ENCODE results near the gene MMAA. TPM values are rescaled to one million over a fixed set of nuclear protein-coding genes. Genes with fewer than 3 reads are reported as not detected.
A peak's percentile ranks its signal among the peaks of the same experiment; 100 is the strongest.
"Not testable (repeated sequence)": the region's sequence is repeated elsewhere in the genome, so short reads cannot be mapped to it uniquely, and the experiment has no call there.

MMAA gene
- total RNA-seq: 9.9 TPM
- long read RNA-seq, full-length matches to known transcripts: 5 of 7 reads
- long read RNA-seq, partial matches to known transcripts: 0 of 7 reads
- long read RNA-seq, other reads (novel, unspliced or antisense): 2 of 7 reads

DNA sequence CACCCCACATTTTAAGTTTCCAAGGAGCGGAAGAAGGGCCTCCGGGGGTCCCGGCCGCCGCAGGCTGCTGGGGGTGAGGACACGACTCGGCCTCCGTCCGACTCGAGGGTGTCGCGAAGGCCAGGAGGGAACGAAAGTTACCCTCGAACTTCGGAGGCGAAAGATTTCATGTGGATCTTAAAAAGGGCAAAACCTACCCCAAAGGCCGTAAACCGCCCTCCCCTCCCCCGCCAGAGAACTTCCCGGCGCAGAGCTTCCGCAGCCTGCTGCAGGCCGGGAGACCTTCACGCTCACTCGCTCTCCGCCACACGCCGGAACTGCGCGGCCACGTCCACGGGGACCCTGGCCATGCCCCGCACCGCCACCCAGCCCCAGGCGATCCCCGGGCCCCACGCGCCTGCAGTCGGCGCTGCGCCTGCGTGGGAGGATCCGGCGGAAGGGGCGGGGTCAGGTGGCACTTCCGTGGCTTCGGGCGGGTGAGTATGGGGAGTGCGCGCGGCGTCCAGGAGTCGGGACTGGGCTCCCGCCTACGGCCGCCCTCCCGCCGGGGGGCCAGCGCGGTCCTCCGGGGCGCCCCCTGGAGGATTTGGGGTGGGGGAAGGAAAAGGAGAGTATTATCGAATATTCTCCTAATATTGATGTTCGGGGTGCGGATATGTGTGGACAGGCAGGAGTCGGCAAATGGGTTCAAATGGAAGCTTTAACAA, at the start of gene MMAA:
Gene MMAA (plus strand): TSS at position 454 of the 707 bp plus-strand sequence. CDS start 19,755 bp downstream, outside the sequence.
- peak; percentile 97 for DNase-seq (ENCODE audit: low spot score)
- intact Hi-C loops (cut with DNase I): loop anchor here (1.0 to 5.0 kb wide), 7 partner anchors 114 to 462 kb away; partner anchors contain the start of genes OTUD4, SMAD1 and ZNF827

GRCh38 chr4:145574546-145574945, 44.6 kb upstream of the MMAA start:
- intact Hi-C loops (cut with DNase I); DNase-seq (ENCODE audit: low spot score): not testable (repeated sequence)

GRCh38 chr4:145580906-145581305, 38.3 kb upstream of the MMAA start:
- intact Hi-C loops (cut with DNase I): no loop called here
- no peak for DNase-seq (ENCODE audit: low spot score)

GRCh38 chr4:145583191-145584055, 35.8 kb upstream of the MMAA start:
- intact Hi-C loops (cut with DNase I): no loop called here

DNA sequence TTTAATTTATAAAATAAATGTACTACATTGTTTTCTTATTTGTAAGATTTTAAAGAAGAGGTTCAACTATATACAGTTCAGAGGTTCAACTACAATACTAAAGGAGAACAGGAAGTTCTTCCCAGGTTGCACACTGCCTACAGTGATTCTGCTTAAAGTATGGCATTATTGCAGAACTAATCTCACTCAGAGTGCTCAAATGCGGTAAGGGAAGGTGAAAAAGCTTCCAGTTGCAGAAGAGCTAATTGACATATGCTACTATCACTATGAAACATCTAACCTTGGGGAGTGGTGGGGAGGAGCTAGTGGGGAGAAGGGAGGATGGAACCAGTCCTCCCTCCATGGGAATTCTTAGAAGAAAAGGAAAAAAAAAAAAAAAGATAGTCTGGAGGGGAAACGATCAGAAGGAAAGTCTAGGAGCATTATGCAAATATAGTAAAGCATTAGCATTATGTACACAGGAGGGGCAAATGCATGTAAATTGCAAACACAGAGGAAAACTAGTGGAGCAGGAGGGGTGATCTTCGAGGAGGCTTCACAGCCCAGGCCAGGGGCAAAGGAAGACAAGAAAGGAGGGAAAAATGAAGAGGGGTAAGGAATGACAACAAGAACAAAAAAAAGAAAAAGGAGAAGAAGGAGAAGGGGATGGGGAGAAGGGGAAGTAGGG, 32.0 kb upstream of the MMAA start:
- intact Hi-C loops (cut with DNase I): no loop called here
- DNase-seq (ENCODE audit: low spot score): no peak

More at GRCh38 chr4:145583191-145584055, 35.8 kb upstream of the MMAA start:
- DNase-seq (ENCODE audit: low spot score): no peak

DNA sequence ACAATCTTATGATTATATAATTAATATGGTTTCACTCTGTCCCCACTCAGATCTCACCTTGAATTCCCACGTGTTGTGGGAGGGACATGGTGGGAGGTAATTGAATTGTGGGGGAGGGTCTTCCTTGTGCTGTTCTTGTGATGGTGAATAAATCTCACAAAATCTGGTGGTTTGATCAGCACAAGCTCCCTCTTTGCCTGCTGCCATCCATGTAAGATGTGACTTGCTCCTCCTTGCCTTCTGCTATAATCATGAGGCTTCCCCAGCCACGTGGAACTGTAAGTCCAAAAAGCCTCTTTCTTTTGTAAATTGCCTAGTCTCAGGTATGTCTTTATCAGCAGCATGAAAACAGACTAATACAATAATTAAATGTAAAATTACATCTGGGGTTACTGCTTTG, 29.8 kb upstream of the MMAA start:
- DNase-seq (ENCODE audit: low spot score): not testable (repeated sequence)

GRCh38 chr4:145589916-145590702, 29.1 kb upstream of the MMAA start:
- intact Hi-C loops (cut with DNase I): no loop called here
- no peak for DNase-seq (ENCODE audit: low spot score)

More for the DNA sequence above, 29.8 kb upstream of the MMAA start:
- intact Hi-C loops (cut with DNase I): not testable (repeated sequence)

GRCh38 chr4:145602129-145602760, 16.9 kb upstream of the MMAA start:
- no peak for DNase-seq (ENCODE audit: low spot score)
- intact Hi-C loops (cut with DNase I): no loop called here

DNA sequence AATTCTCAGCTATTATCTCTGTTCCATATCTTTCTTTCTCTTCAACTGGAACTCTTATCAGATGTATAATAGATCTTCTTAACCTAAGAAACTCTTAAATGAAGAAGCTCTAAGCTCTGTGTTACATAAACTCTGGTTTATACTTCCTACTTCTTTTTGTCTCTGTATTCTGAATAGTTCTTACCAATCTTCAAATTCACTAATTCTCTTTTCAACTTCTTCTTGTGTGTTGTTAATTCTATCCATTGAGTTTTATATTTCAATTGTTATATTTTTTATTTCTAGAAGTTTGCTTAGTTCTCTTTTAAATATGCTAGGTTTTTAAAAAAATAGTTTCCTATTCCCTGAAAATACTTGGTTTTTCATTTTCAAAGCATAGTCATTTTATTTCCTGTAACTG, 13.2 kb upstream of the MMAA start:
- intact Hi-C loops (cut with DNase I): no loop called here
- DNase-seq (ENCODE audit: low spot score): no peak

DNA sequence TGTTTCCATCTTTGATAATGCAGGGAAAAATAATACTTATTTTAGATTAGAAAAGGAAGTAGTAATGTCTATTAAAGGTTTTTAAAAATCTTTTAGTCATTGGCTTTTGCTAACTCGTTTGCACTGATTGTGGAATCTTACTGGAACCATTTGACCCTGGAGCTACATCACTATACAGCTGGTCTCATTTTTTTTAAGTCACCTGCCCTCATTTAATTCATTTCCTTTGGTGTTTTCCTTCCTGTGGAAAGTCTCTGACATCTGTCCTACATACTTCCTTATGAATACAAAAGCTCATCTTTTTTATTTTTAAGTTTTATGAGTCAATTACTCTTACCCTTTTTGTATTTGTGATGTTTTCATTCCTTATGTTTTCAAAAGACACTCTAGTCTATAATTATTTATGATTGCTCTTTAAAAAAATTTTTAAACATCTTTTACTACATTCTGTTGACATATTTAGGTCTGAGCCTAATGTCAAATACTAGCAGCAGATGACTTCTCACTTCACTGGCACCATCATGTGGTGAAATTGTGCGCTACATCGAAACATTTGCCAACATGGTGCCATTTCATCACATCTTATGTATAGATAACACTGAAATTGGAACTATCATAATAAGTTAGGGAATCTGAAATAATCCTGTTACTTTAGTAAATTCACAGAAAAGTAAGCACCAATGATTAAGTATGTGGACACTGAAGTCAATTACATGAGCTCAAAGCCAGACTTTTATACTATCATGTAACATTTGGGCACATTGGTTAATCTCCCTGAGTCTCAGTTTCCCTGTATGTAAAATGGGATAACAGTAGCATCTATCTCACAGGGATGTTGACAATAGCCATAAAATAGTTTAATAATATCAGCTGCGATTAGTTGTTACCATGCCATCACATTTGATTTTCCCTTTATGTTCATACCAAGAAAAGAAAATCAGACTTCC, 9.4 kb upstream of the MMAA start:
- intact Hi-C loops (cut with DNase I): loop anchor here (2.0 kb wide), 1 partner anchor 375 kb away; no protein-coding TSS in a partner anchor
- DNase-seq (ENCODE audit: low spot score): no peak

GRCh38 chr4:145613566-145614232, 5.5 kb upstream of the MMAA start:
- no peak for DNase-seq (ENCODE audit: low spot score)
- intact Hi-C loops (cut with DNase I): no loop called here

- no peak for DNase-seq (ENCODE audit: low spot score)
- intact Hi-C loops (cut with DNase I): no loop called here
Observed at GRCh38 chr4:145614233-145614610, 5.0 kb upstream of the MMAA start.

- intact Hi-C loops (cut with DNase I): loop anchor here (2.0 to 5.0 kb wide), 5 partner anchors 136 to 461 kb away; partner anchors contain the start of genes SMAD1 and ZNF827
- no peak for DNase-seq (ENCODE audit: low spot score)
Observed at GRCh38 chr4:145618210-145618931, 814 bp upstream of the MMAA start.

GRCh38 chr4:145619639-145619996, 433 bp downstream of the MMAA start:
- intact Hi-C loops (cut with DNase I): loop anchor here (1.0 to 5.0 kb wide), 7 partner anchors 114 to 462 kb away; partner anchors contain the start of genes OTUD4, SMAD1 and ZNF827
- DNase-seq (ENCODE audit: low spot score): no peak

- not testable (repeated sequence) for DNase-seq (ENCODE audit: low spot score)
- intact Hi-C loops (cut with DNase I): loop anchor here (5.0 kb wide), 1 partner anchor 195 kb away; no protein-coding TSS in a partner anchor
Observed at GRCh38 chr4:145622067-145622466, 2.9 kb downstream of the MMAA start.

DNA sequence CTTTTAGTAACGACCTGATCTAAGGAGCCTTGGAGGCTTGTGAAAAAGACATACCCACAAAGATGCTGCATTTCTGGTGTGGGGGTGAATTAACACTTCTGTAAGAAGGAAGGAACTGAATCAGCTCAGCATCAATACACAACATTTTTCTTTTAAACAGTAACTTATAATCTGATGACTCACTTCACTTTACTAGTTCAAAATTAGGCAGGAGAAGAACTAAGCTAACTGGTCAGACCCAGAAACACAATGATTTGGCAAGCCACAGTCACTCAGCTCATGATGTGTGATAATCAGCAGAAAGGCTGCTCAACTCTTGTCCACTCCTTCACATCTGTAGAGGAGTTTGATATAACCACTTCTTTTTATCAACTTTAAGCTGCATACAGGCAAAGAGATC, 4.6 kb downstream of the MMAA start:
- intact Hi-C loops (cut with DNase I): loop anchor here (5.0 kb wide), 1 partner anchor 193 kb away; no protein-coding TSS in a partner anchor

More for the DNA sequence above, 4.6 kb downstream of the MMAA start:
- no peak for DNase-seq (ENCODE audit: low spot score)
